Trophoblast cell (in vitro differentiated cells and primary cell): Measurements from ENCODE around the gene TGM3.

Experiments used
- DNase-seq, 2 donors: peaks; one replicate each; pipeline ENCODE4 v3.0.0-alpha.2; 2016
- H2AFZ ChIP-seq: 2 replicates; pipeline ENCODE4 v1.6.1; 2013; ENCODE audit warnings: low read length, moderate library complexity, mild to moderate bottlenecking; ENCODE audit not compliant: insufficient read depth, poor library complexity
- H2AK5ac ChIP-seq: 2 replicates; pipeline ENCODE4 v1.6.1; 2013; ENCODE audit warnings: mild to moderate bottlenecking, low read length
- H2BK120ac ChIP-seq: 2 replicates; pipeline ENCODE4 v1.6.1; 2013; ENCODE audit warnings: low read length, mild to moderate bottlenecking, moderate library complexity; ENCODE audit not compliant: insufficient read depth, poor library complexity
- H2BK12ac ChIP-seq: 2 replicates; pipeline ENCODE4 v1.6.1; 2013; ENCODE audit warnings: mild to moderate bottlenecking, low read length, moderate library complexity
- H2BK5ac ChIP-seq: 2 replicates; pipeline ENCODE4 v1.6.1; 2013; ENCODE audit warnings: low read length, low read depth, moderate library complexity, mild to moderate bottlenecking; ENCODE audit not compliant: poor library complexity
- H3K14ac ChIP-seq: 2 replicates; pipeline ENCODE4 v1.6.1; 2013; ENCODE audit warnings: mild to moderate bottlenecking, low read length
- H3K18ac ChIP-seq: 2 replicates; pipeline ENCODE4 v1.6.1; 2013; ENCODE audit warnings: mild to moderate bottlenecking, low read length
- H3K23ac ChIP-seq: 2 replicates; pipeline ENCODE4 v1.6.1; 2013; ENCODE audit warnings: low read length
- H3K27ac ChIP-seq: 2 replicates; pipeline ENCODE4 v1.5.1; 2013; ENCODE audit warnings: low read depth, mild to moderate bottlenecking, inconsistent platforms, low read length, moderate library complexity
- H3K27me3 ChIP-seq: 2 replicates; pipeline ENCODE4 v1.6.1; 2013; ENCODE audit warnings: inconsistent platforms, mild to moderate bottlenecking, low read length, moderate library complexity; ENCODE audit not compliant: insufficient read depth
- H3K36me3 ChIP-seq, 2 experiments: 1 replicate in 1 of 2; 2 replicates in 1 of 2; pipeline ENCODE4 v1.6.1; 2013; ENCODE audit warnings: low read length in 2 of 2, mild to moderate bottlenecking in 2 of 2, moderate library complexity in 1 of 2; ENCODE audit not compliant: insufficient read depth in 2 of 2, control insufficient read depth in 1 of 2
- H3K4ac ChIP-seq: 2 replicates; pipeline ENCODE4 v1.6.1; 2013; ENCODE audit warnings: low read depth, mild to moderate bottlenecking, low read length, moderate library complexity
- H3K4me1 ChIP-seq, 2 experiments: 1 replicate in 1 of 2; 2 replicates in 1 of 2; pipeline ENCODE4 v1.6.1; 2013; ENCODE audit warnings: low read length in 2 of 2, mild to moderate bottlenecking in 2 of 2, moderate library complexity in 1 of 2; ENCODE audit not compliant: insufficient read depth in 2 of 2, control insufficient read depth in 1 of 2
- H3K4me2 ChIP-seq: 2 replicates; pipeline ENCODE4 v1.6.1; 2013; ENCODE audit warnings: inconsistent platforms, mild to moderate bottlenecking, low read length, moderate library complexity
- H3K4me3 ChIP-seq: 2 replicates; pipeline ENCODE4 v1.5.1; 2013; ENCODE audit warnings: mild to moderate bottlenecking, low read depth, low read length, inconsistent platforms
- H3K79me1 ChIP-seq: one replicate; pipeline ENCODE4 v1.6.1; 2013; ENCODE audit warnings: low read length
- H3K79me2 ChIP-seq: 2 replicates; pipeline ENCODE4 v1.6.1; 2013; ENCODE audit warnings: low read length, mild to moderate bottlenecking; ENCODE audit not compliant: control insufficient read depth, insufficient read depth, poor library complexity
- H3K9ac ChIP-seq: 2 replicates; pipeline ENCODE4 v1.6.1; 2013; ENCODE audit warnings: mild to moderate bottlenecking, low read length
- H3K9me3 ChIP-seq: 2 replicates; pipeline ENCODE4 v1.6.1; 2013; ENCODE audit warnings: low read depth, mild to moderate bottlenecking, control low read depth, inconsistent platforms, low read length; ENCODE audit not compliant: insufficient read depth
- H4K12ac ChIP-seq: 2 replicates; pipeline ENCODE4 v1.6.1; 2013; ENCODE audit warnings: low read depth, mild to moderate bottlenecking, low read length, moderate library complexity
- H4K8ac ChIP-seq: 2 replicates; pipeline ENCODE4 v1.6.1; 2013; ENCODE audit warnings: low read depth, mild to moderate bottlenecking, low read length, moderate library complexity
- H4K91ac ChIP-seq: one replicate; pipeline ENCODE4 v1.6.1; 2013; ENCODE audit warnings: low read depth, mild to moderate bottlenecking, low read length, moderate library complexity
- WGBS: extraction: QIAGEN DNeasy Blood & Tissue Kit; methylation state at CpG from one replicate; pipeline ENCODE4 v1.1.7; 2013; ENCODE audit warnings: missing lambda C conversion rate; ENCODE audit not compliant: insufficient read length, insufficient coverage; ENCODE audit errors: extremely low coverage; 5-methylcytosine and 5-hydroxymethylcytosine counted together

TGM3 gene

GRCh38 chr20:2252419-2252997, 43.3 kb upstream of the TGM3 start:
- H3K27me3 ChIP-seq = no peaks in the 10 kb centered on the region
- no peaks in the 10 kb centered on the region for H3K79me1 ChIP-seq
- no peak overlapping the region for H3K4me2 ChIP-seq
- no peak overlapping the region for H4K91ac ChIP-seq
- H3K9me3 ChIP-seq = no peaks in the 10 kb centered on the region
- no CpG with 5 or more reads among the region's 6 CpGs for WGBS
- H3K18ac ChIP-seq = no peak overlapping the region
- no peak overlapping the region for H2BK120ac ChIP-seq
- H3K14ac ChIP-seq = no peak overlapping the region
- no peak overlapping the region for H4K12ac ChIP-seq
- no peaks in the 10 kb centered on the region for H3K4me1 ChIP-seq
- H3K4ac ChIP-seq = no peak overlapping the region
- H3K36me3 ChIP-seq = no peaks in the 10 kb centered on the region
- no peak overlapping the region for H3K23ac ChIP-seq
- no peak overlapping the region for H4K8ac ChIP-seq
- H2AFZ ChIP-seq = no peak overlapping the region
- H3K9ac ChIP-seq = no peak overlapping the region
- no peaks in the 10 kb centered on the region for H3K79me2 ChIP-seq
- no peak overlapping the region for H3K27ac ChIP-seq
- H3K4me3 ChIP-seq = no peak overlapping the region
- no peak for DNase-seq
- H2BK5ac ChIP-seq = no peak overlapping the region
- H2AK5ac ChIP-seq = no peak overlapping the region
- no peak overlapping the region for H2BK12ac ChIP-seq

GRCh38 chr20:2253256-2253655, 42.5 kb upstream of the TGM3 start:
- no peak overlapping the region for H3K27ac ChIP-seq
- no peaks in the 10 kb centered on the region for H3K9me3 ChIP-seq
- no peak overlapping the region for H4K12ac ChIP-seq
- H3K4me2 ChIP-seq = no peak overlapping the region
- no peak overlapping the region for H3K9ac ChIP-seq
- DNase-seq = no peak
- H3K27me3 ChIP-seq = no peaks in the 10 kb centered on the region
- no CpG with 5 or more reads among the region's 10 CpGs for WGBS
- no peak overlapping the region for H3K14ac ChIP-seq
- H2AFZ ChIP-seq = no peak overlapping the region
- no peak overlapping the region for H2AK5ac ChIP-seq
- H3K79me1 ChIP-seq = no peaks in the 10 kb centered on the region
- no peak overlapping the region for H3K4me3 ChIP-seq
- H3K79me2 ChIP-seq = no peaks in the 10 kb centered on the region
- no peak overlapping the region for H3K23ac ChIP-seq
- H2BK120ac ChIP-seq = no peak overlapping the region
- H4K91ac ChIP-seq = no peak overlapping the region
- H4K8ac ChIP-seq = no peak overlapping the region
- H3K4me1 ChIP-seq = no peaks in the 10 kb centered on the region
- no peaks in the 10 kb centered on the region for H3K36me3 ChIP-seq
- no peak overlapping the region for H3K4ac ChIP-seq
- no peak overlapping the region for H2BK12ac ChIP-seq
- H2BK5ac ChIP-seq = no peak overlapping the region
- H3K18ac ChIP-seq = no peak overlapping the region

DNA sequence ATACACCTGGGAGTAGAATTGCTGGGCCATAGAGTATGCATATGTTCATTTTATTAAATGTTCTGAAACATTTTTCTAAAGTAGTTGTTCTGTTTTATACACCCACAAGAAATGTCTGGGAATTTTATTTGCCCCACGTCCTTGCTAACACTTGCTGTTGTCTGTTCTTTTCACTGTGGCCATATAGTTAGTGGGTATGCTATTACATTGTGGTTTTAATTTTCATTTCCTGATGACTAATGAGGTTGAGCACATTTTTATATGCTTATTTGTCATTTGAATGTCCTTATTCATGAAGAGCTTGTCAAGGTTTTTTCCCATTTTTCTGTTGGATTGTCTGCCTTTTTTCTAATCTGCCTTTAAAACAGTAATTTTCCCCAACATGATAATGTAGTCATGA, 41.5 kb upstream of the TGM3 start:
- Histone ChIP-seq H3K4me1 (no peaks in the 10 kb centered on the region), H3K27me3 (no peaks in the 10 kb centered on the region), H3K18ac (no peak overlapping the region), H2AFZ (no peak overlapping the region), H3K9ac (no peak overlapping the region), H3K4ac (no peak overlapping the region), H2BK120ac (no peak overlapping the region), H3K79me2 (no peaks in the 10 kb centered on the region), H3K4me3 (no peak overlapping the region), H2BK12ac (no peak overlapping the region), H3K4me2 (no peak overlapping the region), H3K14ac (no peak overlapping the region), H4K8ac (no peak overlapping the region), H2AK5ac (no peak overlapping the region), H3K27ac (no peak overlapping the region), H4K12ac (no peak overlapping the region), H2BK5ac (no peak overlapping the region), H3K79me1 (no peaks in the 10 kb centered on the region), H4K91ac (no peak overlapping the region), H3K36me3 (no peaks in the 10 kb centered on the region), H3K9me3 (no peaks in the 10 kb centered on the region), H3K23ac (no peak overlapping the region)
- WGBS = no CpG with 5 or more reads among the region's 1 CpG
- DNase-seq = no peak

DNA sequence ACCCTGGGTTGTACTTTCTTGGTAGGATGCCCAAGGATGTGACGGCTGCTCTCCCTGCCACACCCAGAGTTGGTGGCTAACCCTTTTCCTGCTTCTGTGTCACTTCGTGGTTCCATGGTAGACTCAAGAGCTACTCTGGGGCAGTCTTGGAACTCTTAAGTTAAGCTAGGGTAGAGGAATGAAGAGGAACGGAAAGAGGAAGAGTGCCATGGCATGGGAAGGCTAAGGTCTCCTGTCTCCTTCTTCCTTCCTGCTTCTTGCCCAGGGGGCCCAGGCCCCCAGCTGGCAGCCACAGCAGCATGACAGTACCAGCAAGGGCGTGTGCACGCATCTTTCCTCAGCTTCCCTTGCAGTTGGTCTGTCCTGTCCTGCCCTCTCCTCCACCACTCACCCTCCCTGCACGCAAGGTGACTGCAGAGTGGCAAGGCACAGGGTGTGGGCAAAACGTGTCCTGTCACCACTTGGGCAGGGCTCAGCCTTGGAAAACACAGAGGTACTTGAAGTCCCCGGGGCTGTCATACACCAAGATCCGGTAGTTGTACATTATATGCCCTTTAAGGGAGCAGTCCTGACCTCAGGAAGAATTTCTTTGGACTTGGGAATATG, 39.8 kb upstream of the TGM3 start:
- WGBS = no CpG with 5 or more reads among the region's 9 CpGs
- no peaks in the 10 kb centered on the region for H3K27me3 ChIP-seq

More for the DNA sequence above, 39.8 kb upstream of the TGM3 start:
- H4K12ac ChIP-seq = no peak overlapping the region
- H3K27ac ChIP-seq = no peak overlapping the region
- no peak overlapping the region for H2BK120ac ChIP-seq
- H2AFZ ChIP-seq = no peak overlapping the region
- no peaks in the 10 kb centered on the region for H3K79me2 ChIP-seq
- H3K23ac ChIP-seq = no peak overlapping the region
- H2BK5ac ChIP-seq = no peak overlapping the region
- H2BK12ac ChIP-seq = no peak overlapping the region
- H3K79me1 ChIP-seq = no peaks in the 10 kb centered on the region
- no peak overlapping the region for H2AK5ac ChIP-seq
- no peak overlapping the region for H4K8ac ChIP-seq
- no peak overlapping the region for H3K14ac ChIP-seq
- H3K4ac ChIP-seq = no peak overlapping the region
- H4K91ac ChIP-seq = no peak overlapping the region
- no peak overlapping the region for H3K4me2 ChIP-seq
- no peak overlapping the region for H3K4me3 ChIP-seq
- no peak overlapping the region for H3K9ac ChIP-seq
- no peaks in the 10 kb centered on the region for H3K4me1 ChIP-seq
- peaks cover 2% of the 10 kb centered on the region for H3K9me3 ChIP-seq
- H3K36me3 ChIP-seq = no peaks in the 10 kb centered on the region
- no peak for DNase-seq
- H3K18ac ChIP-seq = no peak overlapping the region
